Fibroblast of villous mesenchyme (primary cell): ENCODE results near the gene PHEX. TPM values are rescaled to one million over a fixed set of nuclear protein-coding genes. Genes with fewer than 3 reads are reported as not detected.

Source experiments
- DNase-seq: peaks from one replicate; pipeline ENCODE4 v3.0.0-alpha.2; 2010; ENCODE audit warnings: low read depth
- H3K4me3 ChIP-seq: 2 replicates; pipeline ENCODE4 v1.5.1; 2011; ENCODE audit warnings: low read depth, mild to moderate bottlenecking, low read length
- total RNA-seq: library from RNA; depleted of rRNA; stranded (reverse); fragments of >200 nt; gene quantifications from 2 replicates; pipeline ENCODE4 v1.2.3, GENCODE V29; 2012
- TF ChIP-seq, protein P1 (sequence below): IDR thresholded peaks from 2 replicates; pipeline ENCODE4 v1.5.1; 2012; ENCODE audit warnings: low read depth, mild to moderate bottlenecking, low read length; ENCODE audit not compliant: insufficient read depth

Gene PHEX
- total RNA-seq, 1 donor: 0.43 TPM

DNA sequence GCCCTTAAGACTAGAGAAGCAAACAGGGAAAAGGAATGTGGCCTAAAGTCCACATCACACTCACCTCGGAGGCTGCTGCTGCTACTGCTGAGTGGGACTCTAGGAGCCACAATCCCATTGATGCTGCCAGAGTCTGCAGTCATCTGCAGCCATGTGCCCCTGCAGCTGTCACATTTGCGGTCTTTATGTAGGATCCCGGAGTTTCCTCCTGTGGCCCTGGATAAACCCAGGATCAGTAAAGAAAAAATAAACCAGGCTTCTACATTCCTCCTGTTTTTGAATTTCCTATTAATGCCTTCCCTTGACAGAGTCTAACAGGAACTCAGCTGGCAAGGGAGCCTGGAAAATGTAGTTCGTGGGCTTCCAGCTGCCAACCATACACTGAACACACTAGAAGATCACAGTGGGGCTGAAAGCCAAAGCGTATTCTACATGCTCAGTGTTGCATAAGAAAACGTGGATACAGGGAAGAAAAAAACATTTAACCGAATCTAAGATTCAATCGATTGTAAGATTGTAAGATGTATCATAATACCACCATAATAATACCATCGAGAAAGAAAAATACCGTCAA is 10.3 kb upstream of the PHEX start:
- TF ChIP-seq, protein P1, sequence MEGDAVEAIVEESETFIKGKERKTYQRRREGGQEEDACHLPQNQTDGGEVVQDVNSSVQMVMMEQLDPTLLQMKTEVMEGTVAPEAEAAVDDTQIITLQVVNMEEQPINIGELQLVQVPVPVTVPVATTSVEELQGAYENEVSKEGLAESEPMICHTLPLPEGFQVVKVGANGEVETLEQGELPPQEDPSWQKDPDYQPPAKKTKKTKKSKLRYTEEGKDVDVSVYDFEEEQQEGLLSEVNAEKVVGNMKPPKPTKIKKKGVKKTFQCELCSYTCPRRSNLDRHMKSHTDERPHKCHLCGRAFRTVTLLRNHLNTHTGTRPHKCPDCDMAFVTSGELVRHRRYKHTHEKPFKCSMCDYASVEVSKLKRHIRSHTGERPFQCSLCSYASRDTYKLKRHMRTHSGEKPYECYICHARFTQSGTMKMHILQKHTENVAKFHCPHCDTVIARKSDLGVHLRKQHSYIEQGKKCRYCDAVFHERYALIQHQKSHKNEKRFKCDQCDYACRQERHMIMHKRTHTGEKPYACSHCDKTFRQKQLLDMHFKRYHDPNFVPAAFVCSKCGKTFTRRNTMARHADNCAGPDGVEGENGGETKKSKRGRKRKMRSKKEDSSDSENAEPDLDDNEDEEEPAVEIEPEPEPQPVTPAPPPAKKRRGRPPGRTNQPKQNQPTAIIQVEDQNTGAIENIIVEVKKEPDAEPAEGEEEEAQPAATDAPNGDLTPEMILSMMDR: no peak
- DNase-seq: no peak
- no peak overlapping the region for H3K4me3 ChIP-seq

DNA sequence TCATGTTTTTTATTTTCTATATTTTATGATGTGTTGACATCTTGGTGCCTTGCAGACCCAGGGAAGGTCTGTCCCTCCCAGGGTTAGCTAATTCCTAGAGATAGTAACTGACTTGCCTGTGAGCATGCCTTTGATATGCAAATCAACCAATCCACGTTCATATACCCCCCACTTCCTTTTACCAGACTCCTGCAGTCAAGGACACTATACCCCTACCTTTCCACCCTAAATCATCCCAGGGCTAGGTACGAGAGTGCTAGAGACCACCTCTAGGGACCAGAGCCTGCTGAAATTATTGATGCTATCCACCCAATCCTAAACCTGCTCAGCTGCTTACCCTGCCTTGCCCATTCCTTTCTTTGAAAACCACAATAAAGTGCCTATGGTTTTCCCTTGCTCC is 7.5 kb upstream of the PHEX start:
- TF ChIP-seq, protein P1: no peak
- no peak overlapping the region for H3K4me3 ChIP-seq
- no peak for DNase-seq

DNA sequence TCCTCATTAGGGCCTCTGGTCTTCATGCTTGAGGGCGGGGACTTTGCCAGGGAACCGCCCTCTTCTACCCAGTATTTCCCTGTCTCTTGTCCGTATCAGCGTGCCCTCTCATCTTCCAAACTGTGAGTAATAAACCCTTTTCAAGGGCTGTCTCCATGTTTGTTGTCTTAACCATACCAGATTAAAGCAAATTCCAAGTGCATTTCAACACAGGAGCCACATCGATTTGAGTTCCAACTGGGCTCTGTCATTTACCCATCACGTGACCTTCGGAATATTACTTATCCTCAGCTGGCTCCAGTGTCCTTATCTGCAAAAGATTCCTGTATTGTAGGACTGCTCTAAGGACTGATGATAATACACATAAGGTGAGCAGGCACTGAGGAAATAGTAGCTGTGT is 6.4 kb upstream of the PHEX start:
- TF ChIP-seq, protein P1: no peak
- no peak overlapping the region for H3K4me3 ChIP-seq
- DNase-seq: no peak

DNA sequence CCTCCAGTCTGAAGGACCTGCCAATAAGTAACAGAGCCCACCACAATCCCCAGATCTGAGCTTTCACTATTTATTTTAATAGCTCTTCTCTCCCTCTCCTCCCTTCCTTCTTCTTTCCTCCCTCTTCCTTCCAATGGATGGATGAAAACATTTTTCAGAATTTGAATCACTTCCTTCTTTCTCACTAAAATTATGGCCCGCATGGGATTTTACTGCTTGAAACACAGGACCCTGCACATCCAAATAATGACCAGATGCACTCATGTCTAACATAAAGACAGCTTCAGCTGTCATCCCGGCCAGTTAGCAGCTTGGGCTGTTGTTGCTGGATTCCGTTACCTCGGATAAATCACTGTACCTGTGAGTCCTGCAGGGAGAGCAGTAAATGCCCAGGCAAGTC is 5.4 kb upstream of the PHEX start:
- TF ChIP-seq, protein P1: no peak
- H3K4me3 ChIP-seq: no peak overlapping the region
- DNase-seq: no peak

DNA sequence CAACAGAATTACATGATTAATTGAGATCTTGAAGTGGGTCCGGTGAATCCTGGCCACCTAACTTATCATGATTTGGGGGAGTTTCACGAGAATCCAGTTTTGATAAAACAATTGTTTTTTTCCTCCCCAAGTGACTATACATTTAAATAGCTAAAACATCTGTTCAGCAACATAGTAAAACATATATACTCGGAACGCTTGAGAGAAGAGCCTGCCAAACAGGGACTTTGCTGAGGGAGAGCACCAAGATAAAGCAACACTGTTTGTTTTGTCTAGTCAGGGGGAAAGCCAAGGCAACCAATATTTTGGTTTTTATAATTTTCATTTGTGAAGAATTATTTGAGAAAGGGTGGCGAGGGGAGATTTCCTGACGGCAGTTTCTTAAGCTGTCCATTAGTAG is 381 bp downstream of the PHEX start:
- no peak overlapping the region for H3K4me3 ChIP-seq
- no peak for DNase-seq
- TF ChIP-seq, protein P1: no peak

DNA sequence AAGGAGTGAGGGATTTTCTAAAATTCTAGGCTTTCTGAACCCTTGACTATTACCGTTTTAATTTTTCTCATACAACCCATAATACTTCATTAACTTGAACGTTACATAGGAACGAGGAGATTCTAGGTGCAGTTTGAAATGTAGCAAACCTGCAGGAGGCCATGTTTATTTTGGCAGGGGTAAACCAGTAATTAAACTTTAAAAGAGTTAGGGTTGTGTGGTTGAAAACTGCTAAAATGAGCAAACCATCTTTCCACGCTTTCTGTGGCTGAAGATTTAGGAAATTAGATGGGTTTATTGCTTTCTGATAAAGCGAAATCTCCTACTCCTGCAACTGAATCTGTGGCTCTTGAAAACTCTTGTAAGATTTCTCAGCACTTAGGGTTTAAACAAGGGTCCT is 1.7 kb downstream of the PHEX start:
- no peak for DNase-seq
- H3K4me3 ChIP-seq: no peak overlapping the region
- TF ChIP-seq, protein P1: no peak

DNA sequence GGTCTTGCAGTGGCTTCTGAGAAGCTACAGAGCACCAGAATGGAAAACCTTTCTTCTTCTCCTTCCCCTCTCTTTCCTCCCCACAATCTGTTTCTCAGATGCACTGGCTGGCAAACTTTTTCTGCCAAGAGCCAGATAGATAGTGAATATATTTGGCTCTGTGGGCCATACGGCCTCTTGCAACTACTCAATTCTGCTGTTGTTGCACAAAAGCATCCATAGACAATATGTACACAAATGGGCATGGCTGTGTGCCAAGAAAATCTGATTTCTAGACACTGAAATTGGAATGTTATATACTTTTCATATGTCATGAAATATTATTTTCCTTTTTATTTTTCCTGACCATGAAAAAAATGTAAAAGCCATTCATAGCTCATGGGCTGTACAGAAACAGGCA is 3.1 kb downstream of the PHEX start:
- no peak for DNase-seq

More for the DNA sequence above, 3.1 kb downstream of the PHEX start:
- no peak overlapping the region for H3K4me3 ChIP-seq
- TF ChIP-seq, protein P1: no peak
